GM10266 (cell line): Measurements from ENCODE around the gene ELL2.

Experiments used
- DNase-seq: peaks from one replicate; pipeline ENCODE4 v3.0.0; 2012; ENCODE audit errors: extremely low spot score
- CTCF ChIP-seq: IDR thresholded peaks from 2 replicates; pipeline ENCODE4 v1.5.1; 2012; ENCODE audit warnings: mild to moderate bottlenecking, low read depth; ENCODE audit not compliant: control insufficient read depth, insufficient read depth; ENCODE audit errors: missing control alignments

Gene ELL2

GRCh38 chr5:95916687-95917085 lies 45.0 kb downstream of the ELL2 start:
- TF ChIP-seq CTCF: no peak

GRCh38 chr5:95915999-95916686 lies 45.5 kb downstream of the ELL2 start:
- no peak for DNase-seq
- no peak for TF ChIP-seq CTCF

More at GRCh38 chr5:95916687-95917085, 45.0 kb downstream of the ELL2 start:
- no peak for DNase-seq

- TF ChIP-seq CTCF: no peak
- no peak for DNase-seq
These were observed 48.0 kb downstream of the ELL2 start for GRCh38 chr5:95913663-95914062.

GRCh38 chr5:95912029-95912428 lies 49.6 kb downstream of the ELL2 start:
- TF ChIP-seq CTCF: no peak
- no peak for DNase-seq

GRCh38 chr5:95910521-95910920 lies 51.1 kb downstream of the ELL2 start:
- TF ChIP-seq CTCF: no peak
- no peak for DNase-seq

GRCh38 chr5:95909738-95910137 lies 51.9 kb downstream of the ELL2 start:
- no peak for DNase-seq
- no peak for TF ChIP-seq CTCF

- TF ChIP-seq CTCF: no peak
- no peak for DNase-seq
These were observed 52.9 kb downstream of the ELL2 start for GRCh38 chr5:95908799-95909198.
